C4-2B (cell line): ENCODE results near the gene CALML5.

Experiments used
- H3K27ac ChIP-seq: fragments of 450-650 bp; 2 replicates; pipeline ENCODE4 v1.5.1; 2017
- CTCF ChIP-seq: fragments of 450-650 bp; conservative IDR thresholded peaks from 2 replicates; pipeline ENCODE4 v1.5.1; 2017; ENCODE audit warnings: mild to moderate bottlenecking
- ZFX ChIP-seq: fragments of 450-650 bp; IDR thresholded peaks from 2 replicates; pipeline ENCODE4 v1.6.1; 2017

The CALML5 gene

GRCh38 chr10:5469353-5470061, 29.9 kb downstream of the CALML5 start:
- no peak for TF ChIP-seq ZFX
- no peak for TF ChIP-seq CTCF
- no peak overlapping the region for H3K27ac ChIP-seq

- no peak for TF ChIP-seq CTCF
- no peak for TF ChIP-seq ZFX
- H3K27ac ChIP-seq = peak overlapping the region; percentile 76
Observed at GRCh38 chr10:5468262-5469106, 30.9 kb downstream of the CALML5 start.

- TF ChIP-seq ZFX = no peak
- no peak for TF ChIP-seq CTCF
- H3K27ac ChIP-seq = peak overlapping the region; percentile 76
Observed at GRCh38 chr10:5467634-5468255, 31.6 kb downstream of the CALML5 start.

- no peak for TF ChIP-seq CTCF
- no peak for TF ChIP-seq ZFX
- H3K27ac ChIP-seq = peak overlapping the region; percentile 76
Observed at GRCh38 chr10:5467207-5467535, 32.2 kb downstream of the CALML5 start.

- H3K27ac ChIP-seq = peak overlapping the region; percentile 76
- TF ChIP-seq ZFX (peak; percentile 49; the same call in 1 of the 2 replicates), CTCF (no peak)
Observed at GRCh38 chr10:5466451-5467206, 32.7 kb downstream of the CALML5 start.

GRCh38 chr10:5465976-5466450, 33.4 kb downstream of the CALML5 start:
- TF ChIP-seq CTCF = no peak
- no peak for TF ChIP-seq ZFX
- H3K27ac ChIP-seq = peak overlapping the region; percentile 76
